Psoas muscle (tissue), 8 donors: ENCODE data around the gene IFT81. TPM values are rescaled to one million over a fixed set of nuclear protein-coding genes. Genes with fewer than 3 reads are reported as not detected.
"Not testable (repeated sequence)": the region's sequence is repeated elsewhere in the genome, so short reads cannot be mapped to it uniquely, and the experiment has no call there.

Experiments used
- ATAC-seq, 4 donors: fragments of 200-7000 bp; cut with Tn5 transposase; one replicate each; pipeline ENCODE4 v1.9.1; 2020; ENCODE audit warnings: moderate library complexity in 3 of 4, mild to moderate bottlenecking in 2 of 4
- DNase-seq, 2 donors: peaks; one replicate each; pipeline ENCODE4 v3.0.0-alpha.2; 2020
- H3K27ac ChIP-seq: fragments of 200-600 bp; one replicate; pipeline ENCODE4 v1.8.0; 2022
- H3K27me3 ChIP-seq, 3 donors: fragments of 200-600 bp in 1 of 3; one replicate each; pipeline versions ENCODE4 v1.6.1 to v1.8.0; 2013 to 2022; ENCODE audit warnings: low read length in 2 of 3, mild to moderate bottlenecking in 2 of 3, moderate library complexity in 1 of 3; ENCODE audit not compliant: insufficient read depth in 3 of 3
- H3K36me3 ChIP-seq, 2 donors: fragments of 200-600 bp in 1 of 2; one replicate each; pipeline versions ENCODE4 v1.6.1 to v1.8.0; 2013 to 2022; ENCODE audit warnings: low read depth in 1 of 2, mild to moderate bottlenecking in 1 of 2, moderate library complexity in 1 of 2; ENCODE audit not compliant: insufficient read depth in 1 of 2
- H3K4me1 ChIP-seq: fragments of 200-600 bp; one replicate; pipeline ENCODE4 v1.8.0; 2022
- H3K4me3 ChIP-seq: fragments of 200-600 bp; one replicate; pipeline ENCODE4 v1.8.0; 2022; ENCODE audit warnings: mild to moderate bottlenecking
- H3K9me3 ChIP-seq: fragments of 200-600 bp; one replicate; pipeline ENCODE4 v1.8.0; 2022
- WGBS, 3 donors: extraction: QIAGEN DNeasy Blood & Tissue Kit; methylation state at CpG; one replicate each; pipeline versions ENCODE4 v1.1.6 to v1.1.7; 2013; 5-methylcytosine and 5-hydroxymethylcytosine counted together
- intact Hi-C, 2 donors: fragments of 100-400 bp; cut with DNase I; formaldehyde crosslinking; loops; one replicate each; pipeline versions ENCODE4 v1.11.0 to v1.14.2; 2022
- polyA plus RNA-seq, 3 donors: library from polyadenylated mRNA; stranded (reverse); fragments of 200-250 nt; gene quantifications; one replicate each; pipeline ENCODE4 v1.2.3, GENCODE V29; 2013
- total RNA-seq, 4 donors: library from RNA; stranded (reverse); fragmentation: NEBNext Ultra II Directional in 2 of 4; extraction: Animal tissue kit (Norgen Biotek cat#: 25700) in 2 of 4; gene quantifications; one replicate each; pipeline versions ENCODE4 v1.2.1 to v1.2.4, GENCODE V29; 2021 to 2023
- TF ChIP-seq, protein P1 (sequence below): fragments of 200-600 bp; IDR thresholded peaks from one replicate; pipeline ENCODE4 v1.8.0; 2022; ENCODE audit warnings: antibody characterized with exemption
- donor health status: healthy with polysubstance abuse.
- donor health status: DM: no; HTN: no; CAD: no; lungs with moderate emphysema.
- donor health status: Bipolar disorder and iron deficiency.
- donor health status: healthy.
- donor health status: DM: yes; HTN: yes; CAD: no.
- donor health status: DM: no; HTN: no; CAD: no.
- donor health status: DM: no; HTN: no; CAD: no.
- donor health status: DM: yes; HTN: yes; CAD: no.

The IFT81 gene
- total and polyA plus RNA-seq, 7 donors: 2.5 to 9.6 (median 4.9) TPM

DNA sequence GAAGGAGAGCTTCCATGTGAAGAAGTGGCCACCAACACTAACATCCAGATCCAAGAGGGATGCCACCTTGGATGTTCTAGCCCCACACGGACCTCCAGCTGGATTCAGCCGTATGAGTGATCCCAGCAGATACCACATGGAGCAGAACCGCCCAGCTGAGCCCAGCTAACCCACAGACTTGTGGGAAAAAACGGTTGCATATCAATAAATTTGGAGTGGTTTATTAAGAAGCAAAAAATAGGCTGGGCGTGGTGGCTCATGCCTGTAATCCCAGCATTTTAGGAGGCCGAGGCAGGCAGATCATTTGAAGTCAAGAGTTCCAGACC, 11.9 kb upstream of the IFT81 start:
- TF ChIP-seq, protein P1, sequence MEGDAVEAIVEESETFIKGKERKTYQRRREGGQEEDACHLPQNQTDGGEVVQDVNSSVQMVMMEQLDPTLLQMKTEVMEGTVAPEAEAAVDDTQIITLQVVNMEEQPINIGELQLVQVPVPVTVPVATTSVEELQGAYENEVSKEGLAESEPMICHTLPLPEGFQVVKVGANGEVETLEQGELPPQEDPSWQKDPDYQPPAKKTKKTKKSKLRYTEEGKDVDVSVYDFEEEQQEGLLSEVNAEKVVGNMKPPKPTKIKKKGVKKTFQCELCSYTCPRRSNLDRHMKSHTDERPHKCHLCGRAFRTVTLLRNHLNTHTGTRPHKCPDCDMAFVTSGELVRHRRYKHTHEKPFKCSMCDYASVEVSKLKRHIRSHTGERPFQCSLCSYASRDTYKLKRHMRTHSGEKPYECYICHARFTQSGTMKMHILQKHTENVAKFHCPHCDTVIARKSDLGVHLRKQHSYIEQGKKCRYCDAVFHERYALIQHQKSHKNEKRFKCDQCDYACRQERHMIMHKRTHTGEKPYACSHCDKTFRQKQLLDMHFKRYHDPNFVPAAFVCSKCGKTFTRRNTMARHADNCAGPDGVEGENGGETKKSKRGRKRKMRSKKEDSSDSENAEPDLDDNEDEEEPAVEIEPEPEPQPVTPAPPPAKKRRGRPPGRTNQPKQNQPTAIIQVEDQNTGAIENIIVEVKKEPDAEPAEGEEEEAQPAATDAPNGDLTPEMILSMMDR: no peak
- no peak overlapping the region for H3K27ac ChIP-seq

DNA sequence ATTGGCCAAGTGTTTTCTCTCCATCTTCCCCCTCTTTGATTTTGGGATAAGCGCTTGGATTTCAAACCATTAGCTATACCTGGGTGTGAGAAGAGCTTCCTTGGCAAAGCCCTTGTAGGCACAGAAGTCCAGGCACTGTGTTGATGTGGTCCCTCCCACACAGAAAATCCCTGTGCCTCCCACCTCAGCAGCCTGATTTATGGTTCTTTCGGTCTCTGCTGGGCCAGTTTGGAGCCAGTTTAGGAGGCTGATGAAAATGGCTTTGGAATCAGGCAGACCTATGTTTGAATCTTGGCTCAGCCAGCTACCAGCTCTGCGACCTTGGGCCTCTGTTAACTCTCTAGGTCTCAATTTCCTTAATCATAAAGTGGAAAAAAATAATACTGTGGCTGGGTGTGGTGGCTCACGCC, 9.6 kb upstream of the IFT81 start:
- ATAC-seq (no peak), DNase-seq (no peak)
- WGBS, 3 donors: 62 to 77% (median 73%) methylated on average over 4 of the region's 4 CpGs
- TF ChIP-seq, protein P1: no peak
- peaks cover 4% of the 10 kb centered on the region for H3K4me1 ChIP-seq
- H3K27ac ChIP-seq: peak overlapping the region; percentile 10
- no peaks in the 10 kb centered on the region for H3K36me3 ChIP-seq
- H3K4me3 ChIP-seq: no peak overlapping the region
- intact Hi-C loops: no loop called here
- H3K27me3 ChIP-seq: no peaks in the 10 kb centered on the region
- H3K9me3 ChIP-seq: no peaks in the 10 kb centered on the region

More for the DNA sequence above, 11.9 kb upstream of the IFT81 start:
- intact Hi-C loops: no loop called here
- Histone ChIP-seq H3K27me3 (no peaks in the 10 kb centered on the region), H3K36me3 (no peaks in the 10 kb centered on the region), H3K4me1 (peaks cover 18% of the 10 kb centered on the region), H3K4me3 (no peak overlapping the region), H3K9me3 (no peaks in the 10 kb centered on the region)
- no peak for ATAC-seq
- WGBS, 3 donors: 93 to 94% (median 94%) methylated on average over 6 of the region's 6 CpGs
- DNase-seq: no peak

DNA sequence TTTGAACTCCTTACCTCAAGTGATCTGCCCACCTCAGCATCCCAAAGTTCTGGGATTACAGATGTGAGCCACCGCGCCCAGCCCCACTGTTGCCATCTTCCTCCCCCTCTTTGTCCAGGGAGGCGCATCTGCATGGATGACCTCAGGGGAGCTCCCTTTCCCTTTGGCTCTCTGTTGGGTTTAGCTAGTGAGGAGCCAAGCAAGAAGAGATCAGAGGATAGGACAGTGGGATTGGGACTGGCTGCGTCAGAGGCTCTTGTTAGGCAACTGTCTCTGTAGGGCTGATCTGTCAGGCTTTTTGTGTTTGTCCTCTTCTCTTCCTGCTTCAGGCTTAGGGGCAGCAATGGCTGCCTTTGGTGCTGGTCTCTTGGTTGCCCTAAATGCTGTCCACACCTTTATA, 8.5 kb upstream of the IFT81 start:
- H3K36me3 ChIP-seq: no peaks in the 10 kb centered on the region
- intact Hi-C loops: no loop called here
- no peak overlapping the region for H3K4me3 ChIP-seq
- H3K27me3 ChIP-seq: no peaks in the 10 kb centered on the region
- DNase-seq: no peak
- ATAC-seq: no peak
- no peaks in the 10 kb centered on the region for H3K9me3 ChIP-seq
- TF ChIP-seq, protein P1: no peak
- WGBS, 3 donors: 92 to 97% (median 97%) methylated on average over 4 of the region's 4 CpGs
- H3K27ac ChIP-seq: no peak overlapping the region
- H3K4me1 ChIP-seq: no peaks in the 10 kb centered on the region

DNA sequence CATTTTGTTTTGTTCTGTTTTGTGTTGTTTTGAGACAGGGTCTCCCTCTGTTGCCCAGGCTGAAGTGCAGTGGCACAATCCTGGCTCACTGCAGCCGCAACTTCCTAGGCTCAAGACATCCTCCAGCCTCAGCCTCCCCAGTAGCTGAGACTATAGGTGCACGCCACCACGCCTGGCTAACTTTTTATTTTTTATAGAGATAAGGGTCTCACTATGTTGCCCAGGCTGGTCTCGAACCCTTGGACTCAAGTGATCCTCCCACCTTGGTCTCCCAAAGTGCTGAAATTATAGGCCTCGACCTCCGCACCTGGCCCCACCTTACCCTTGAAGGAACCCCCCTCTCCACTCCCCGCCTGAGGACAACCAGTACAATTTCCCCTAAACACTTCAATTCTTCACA, 7.5 kb upstream of the IFT81 start:
- ATAC-seq (no peak), DNase-seq (no peak)
- no peaks in the 10 kb centered on the region for H3K27me3 ChIP-seq
- intact Hi-C loops: no loop called here
- no peaks in the 10 kb centered on the region for H3K36me3 ChIP-seq
- TF ChIP-seq, protein P1: no peak
- H3K4me1 ChIP-seq: no peaks in the 10 kb centered on the region
- 97 to 98% (median 97%) methylated on average over 7 of the region's 7 CpGs for WGBS, 3 donors
- H3K27ac ChIP-seq: no peak overlapping the region
- H3K4me3 ChIP-seq: no peak overlapping the region
- H3K9me3 ChIP-seq: no peaks in the 10 kb centered on the region

DNA sequence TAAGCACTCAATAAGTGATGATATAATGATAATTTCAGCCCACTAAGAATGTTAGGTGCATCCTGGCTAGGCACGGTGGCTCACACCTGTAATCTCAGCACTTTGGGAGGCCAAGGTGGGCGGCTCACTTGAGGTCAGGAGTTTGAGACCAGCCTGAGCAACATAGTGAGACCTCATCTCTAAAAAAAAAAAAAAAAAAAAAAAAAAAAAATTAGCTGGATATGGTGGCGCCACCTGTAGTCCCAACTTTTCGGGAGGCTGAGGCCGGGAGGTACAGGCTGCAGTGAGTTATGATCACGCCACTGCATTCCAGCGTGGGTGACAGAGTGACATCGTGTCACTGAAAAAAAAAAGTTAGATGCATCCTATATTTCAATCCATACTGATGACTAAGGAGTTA, 6.9 kb upstream of the IFT81 start:
- 79 to 86% (median 81%) methylated on average over 8 of the region's 8 CpGs for WGBS, 3 donors
- ATAC-seq, H3K9me3 ChIP-seq, H3K36me3 ChIP-seq, intact Hi-C loops, H3K27me3 ChIP-seq, H3K27ac ChIP-seq, DNase-seq, H3K4me1 ChIP-seq, H3K4me3 ChIP-seq: not testable (repeated sequence)
